AG09309 (cell line): ENCODE measurements around the gene KIF26A.
"Not testable (repeated sequence)": the region's sequence is repeated elsewhere in the genome, so short reads cannot be mapped to it uniquely, and the experiment has no call there.

Experiments used
- DNase-seq: peaks from one replicate; pipeline ENCODE4 v3.0.0-alpha.2; 2010; ENCODE audit warnings: low read depth
- H3K4me3 ChIP-seq: 2 replicates; pipeline ENCODE4 v1.5.1; 2011; ENCODE audit warnings: mild to moderate bottlenecking, low read depth, low read length, moderate library complexity; ENCODE audit not compliant: control insufficient read depth
- CTCF ChIP-seq: IDR thresholded peaks from 2 replicates; pipeline ENCODE4 v1.5.1; 2011; ENCODE audit warnings: mild to moderate bottlenecking, low read depth, low read length, inconsistent platforms; ENCODE audit not compliant: insufficient read depth, control insufficient read depth; ENCODE audit errors: missing control alignments

Gene KIF26A

GRCh38 chr14:104222396-104223036 is 84.1 kb downstream of the KIF26A start:
- no peak for DNase-seq
- no peak overlapping the region for H3K4me3 ChIP-seq
- no peak for TF ChIP-seq CTCF

GRCh38 chr14:104223101-104224041 is 85.0 kb downstream of the KIF26A start:
- DNase-seq, result no peak
- no peak overlapping the region for H3K4me3 ChIP-seq
- no peak for TF ChIP-seq CTCF

GRCh38 chr14:104224131-104224505 is 85.7 kb downstream of the KIF26A start:
- H3K4me3 ChIP-seq, result no peak overlapping the region
- DNase-seq, result no peak
- TF ChIP-seq CTCF, result no peak

GRCh38 chr14:104224506-104225277 is 86.3 kb downstream of the KIF26A start:
- H3K4me3 ChIP-seq, result no peak overlapping the region
- no peak for DNase-seq

GRCh38 chr14:104225278-104226190 is 87.1 kb downstream of the KIF26A start:
- DNase-seq, H3K4me3 ChIP-seq: not testable (repeated sequence)

More at GRCh38 chr14:104224506-104225277, 86.3 kb downstream of the KIF26A start:
- TF ChIP-seq CTCF, result peak; percentile 3

- no peak overlapping the region for H3K4me3 ChIP-seq
Observed at GRCh38 chr14:104226421-104227383, 88.3 kb downstream of the KIF26A start.

More at GRCh38 chr14:104226421-104227383, 88.3 kb downstream of the KIF26A start:
- DNase-seq, result no peak
- no peak for TF ChIP-seq CTCF
